ENCODE results near the gene DNAH9. TPM values are rescaled to one million over a fixed set of nuclear protein-coding genes. Genes with fewer than 3 reads are reported as not detected.

The DNAH9 gene
- total and polyA plus RNA-seq, 2 experiments from 2014 or later = 0.24 to 1.8 TPM

DNA sequence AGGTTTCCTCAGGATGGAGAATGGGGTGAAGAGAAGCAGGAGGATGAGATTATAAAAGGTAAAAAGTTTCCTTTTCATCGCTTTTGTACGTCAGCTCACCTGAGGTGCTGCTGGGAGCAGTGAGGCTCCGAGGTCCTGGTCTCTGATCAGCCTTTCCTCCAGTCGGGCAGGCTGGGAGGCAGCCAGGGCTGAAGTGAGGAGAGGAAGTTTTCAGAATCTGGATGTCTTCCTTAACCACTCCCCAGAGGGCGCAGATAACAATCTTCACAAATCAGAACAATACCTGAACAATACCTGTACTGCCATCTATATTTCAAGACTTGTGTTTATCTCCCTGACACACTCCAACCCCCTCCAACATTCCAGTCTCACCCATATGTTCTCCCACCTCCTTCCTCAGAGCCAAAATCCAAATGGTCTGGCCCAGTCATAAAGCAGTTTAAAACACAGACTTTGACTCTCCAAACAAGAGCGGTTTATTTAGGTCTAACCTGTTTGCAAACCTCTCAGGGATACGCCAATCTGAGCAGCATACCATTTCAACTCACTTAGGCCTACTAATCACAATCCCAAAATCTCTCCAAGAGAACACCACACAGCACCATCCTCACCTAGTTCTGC, 392.2 kb downstream of the DNAH9 start:
- no peaks in the 10 kb centered on the region for H3K27me3 ChIP-seq
- TF ChIP-seq, protein P1, sequence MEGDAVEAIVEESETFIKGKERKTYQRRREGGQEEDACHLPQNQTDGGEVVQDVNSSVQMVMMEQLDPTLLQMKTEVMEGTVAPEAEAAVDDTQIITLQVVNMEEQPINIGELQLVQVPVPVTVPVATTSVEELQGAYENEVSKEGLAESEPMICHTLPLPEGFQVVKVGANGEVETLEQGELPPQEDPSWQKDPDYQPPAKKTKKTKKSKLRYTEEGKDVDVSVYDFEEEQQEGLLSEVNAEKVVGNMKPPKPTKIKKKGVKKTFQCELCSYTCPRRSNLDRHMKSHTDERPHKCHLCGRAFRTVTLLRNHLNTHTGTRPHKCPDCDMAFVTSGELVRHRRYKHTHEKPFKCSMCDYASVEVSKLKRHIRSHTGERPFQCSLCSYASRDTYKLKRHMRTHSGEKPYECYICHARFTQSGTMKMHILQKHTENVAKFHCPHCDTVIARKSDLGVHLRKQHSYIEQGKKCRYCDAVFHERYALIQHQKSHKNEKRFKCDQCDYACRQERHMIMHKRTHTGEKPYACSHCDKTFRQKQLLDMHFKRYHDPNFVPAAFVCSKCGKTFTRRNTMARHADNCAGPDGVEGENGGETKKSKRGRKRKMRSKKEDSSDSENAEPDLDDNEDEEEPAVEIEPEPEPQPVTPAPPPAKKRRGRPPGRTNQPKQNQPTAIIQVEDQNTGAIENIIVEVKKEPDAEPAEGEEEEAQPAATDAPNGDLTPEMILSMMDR (IDR thresholded peaks at IDR 0.05; ENCODE audit: low read depth, low read length) = no peak
- DNase-seq (ENCODE audit: low read depth in 1 of 2, low spot score in 1 of 2) = no peak
- no peak overlapping the region for H3K4me3 ChIP-seq
- H3K27ac ChIP-seq = no peak overlapping the region
- H3K4me1 ChIP-seq (ENCODE audit: low read depth) = no peaks in the 10 kb centered on the region
- no peaks in the 10 kb centered on the region for H3K9me3 ChIP-seq (ENCODE audit: low read depth)
- no peaks in the 10 kb centered on the region for H3K36me3 ChIP-seq

DNA sequence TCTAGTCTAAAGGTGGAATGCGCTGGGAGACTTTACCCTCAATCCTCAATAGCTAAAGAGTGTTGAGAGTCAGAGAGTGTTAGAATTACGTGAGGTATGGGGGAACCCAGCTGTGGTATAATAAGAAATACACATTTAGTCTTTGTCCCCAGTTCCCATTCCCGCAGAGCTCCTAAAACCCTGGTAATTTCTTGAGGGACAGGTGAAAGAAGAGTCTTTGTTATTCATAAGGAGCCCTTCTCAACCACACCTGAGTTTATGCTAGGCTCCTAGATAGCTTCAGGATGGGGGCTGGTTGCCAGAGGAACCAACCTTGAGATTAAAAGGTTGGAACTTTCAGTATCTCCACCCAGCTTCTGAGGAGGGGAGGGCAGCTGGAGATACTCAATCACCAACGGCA, 393.2 kb downstream of the DNAH9 start:
- TF ChIP-seq, protein P1 (IDR thresholded peaks at IDR 0.05; ENCODE audit: low read depth, low read length) = no peak
- no peak overlapping the region for H3K27ac ChIP-seq
- DNase-seq (ENCODE audit: low read depth in 1 of 2, low spot score in 1 of 2) = no peak

DNA sequence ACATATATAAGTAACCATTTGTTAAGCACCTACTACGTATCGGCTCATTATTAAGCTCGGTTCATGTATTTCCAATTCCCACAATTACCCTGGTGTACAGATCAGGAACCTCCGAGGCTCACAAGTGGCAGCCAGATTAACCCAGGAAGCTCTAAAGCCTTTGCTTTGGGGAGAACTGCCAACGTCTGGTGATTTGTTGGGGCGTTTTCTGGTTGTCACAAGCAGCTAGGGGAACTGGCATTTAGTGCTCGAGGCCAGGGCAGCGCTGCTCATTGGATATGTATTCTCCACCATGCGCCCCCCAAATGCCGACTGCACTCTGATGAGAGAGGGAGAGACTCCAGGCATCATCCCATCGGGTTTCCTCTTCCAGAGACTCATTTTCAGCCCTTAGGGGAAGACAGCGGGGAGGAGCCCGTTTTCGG, 398.5 kb downstream of the DNAH9 start:
- H3K27ac ChIP-seq = peak overlapping the region; percentile 83

More for the DNA sequence above, 393.2 kb downstream of the DNAH9 start:
- H3K4me1 ChIP-seq (ENCODE audit: low read depth) = peaks cover 4% of the 10 kb centered on the region
- H3K9me3 ChIP-seq (ENCODE audit: low read depth) = no peaks in the 10 kb centered on the region
- H3K4me3 ChIP-seq = no peak overlapping the region
- no peaks in the 10 kb centered on the region for H3K36me3 ChIP-seq
- H3K27me3 ChIP-seq = no peaks in the 10 kb centered on the region

DNA sequence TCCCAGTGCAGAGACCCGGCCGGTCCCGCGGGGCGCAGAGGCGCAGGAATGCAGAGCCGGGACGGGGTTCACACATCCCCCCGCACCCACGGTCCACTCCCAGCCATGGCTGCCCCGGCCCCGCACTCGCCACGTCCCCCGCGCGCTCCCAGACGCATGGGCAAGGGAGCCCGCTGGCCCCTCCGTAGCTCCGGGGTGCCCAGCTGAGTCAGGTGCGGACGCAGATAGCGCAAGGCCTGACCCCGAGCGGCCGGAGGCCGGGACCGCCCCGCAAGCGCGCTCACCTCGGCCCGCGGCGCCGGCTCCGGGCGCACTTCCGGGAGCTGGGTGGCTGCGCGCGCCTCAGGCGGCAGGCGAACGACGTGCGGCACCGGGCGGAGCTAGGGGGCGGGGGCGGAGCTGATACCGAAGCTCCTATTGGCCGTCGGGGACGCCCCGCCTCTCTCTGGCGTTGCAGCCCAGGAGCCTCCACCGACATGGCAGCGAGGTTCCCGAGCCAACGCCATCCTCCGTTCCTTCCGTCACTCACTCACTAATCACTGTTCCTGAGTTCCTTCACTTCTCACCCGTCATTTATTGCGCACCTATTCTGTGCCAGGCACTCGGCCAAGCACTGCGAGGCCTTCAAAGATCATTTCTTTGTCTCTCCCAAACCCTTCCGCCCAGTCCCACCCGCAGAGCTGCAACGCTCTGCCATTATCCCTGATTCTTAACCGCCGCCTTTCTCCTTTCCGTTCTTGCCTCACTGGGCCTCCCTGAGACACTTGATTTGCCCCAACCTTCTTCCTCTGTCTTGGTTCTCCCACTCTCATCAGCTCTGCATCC, 399.1 kb downstream of the DNAH9 start, which contains the start of gene ZNF18:
ZNF18 (minus strand) TSS at position 329 of the 825 bp plus-strand sequence. CDS start 4,646 bp downstream, outside the sequence.
- H3K9me3 ChIP-seq (ENCODE audit: low read depth) = no peaks in the 10 kb centered on the region
- H3K4me1 ChIP-seq (ENCODE audit: low read depth) = peaks cover 5% of the 10 kb centered on the region
- DNase-seq (ENCODE audit: low read depth in 1 of 2, low spot score in 1 of 2) = peak; percentile 96 to 98
- TF ChIP-seq, protein P1 (IDR thresholded peaks at IDR 0.05; ENCODE audit: low read depth, low read length) = no peak
- no peaks in the 10 kb centered on the region for H3K36me3 ChIP-seq
- H3K4me3 ChIP-seq = peak within 1 kb of the TSS; percentile 56
- peak within 1 kb of the TSS; percentile 83 for H3K27ac ChIP-seq
- no peaks in the 10 kb centered on the region for H3K27me3 ChIP-seq

More for the DNA sequence above, 398.5 kb downstream of the DNAH9 start:
- Histone ChIP-seq H3K9me3 (ENCODE audit: low read depth) (no peaks in the 10 kb centered on the region), H3K4me1 (ENCODE audit: low read depth) (peaks cover 5% of the 10 kb centered on the region), H3K36me3 (no peaks in the 10 kb centered on the region), H3K4me3 (peak overlapping the region; percentile 56), H3K27me3 (no peaks in the 10 kb centered on the region)
- DNase-seq (ENCODE audit: low read depth in 1 of 2, low spot score in 1 of 2) = peak; percentile 37 to 53
- TF ChIP-seq, protein P1 (IDR thresholded peaks at IDR 0.05; ENCODE audit: low read depth, low read length) = no peak

DNA sequence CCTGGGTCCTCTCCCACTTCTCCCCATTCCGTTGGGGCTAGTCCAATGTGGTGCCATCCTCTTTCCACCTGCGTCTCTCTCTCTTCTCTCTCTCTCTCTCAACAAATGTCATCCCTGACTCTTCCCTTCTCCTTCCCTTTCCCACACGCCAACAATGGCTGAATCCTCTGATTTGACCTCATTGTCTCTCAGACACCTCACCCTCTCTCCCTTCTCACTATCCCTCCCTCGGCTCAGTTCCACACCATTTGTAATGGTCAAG, 399.6 kb downstream of the DNAH9 start:
- peaks cover 5% of the 10 kb centered on the region for H3K4me1 ChIP-seq (ENCODE audit: low read depth)
- no peaks in the 10 kb centered on the region for H3K9me3 ChIP-seq (ENCODE audit: low read depth)
- H3K27me3 ChIP-seq = no peaks in the 10 kb centered on the region
- H3K27ac ChIP-seq = peak overlapping the region; percentile 73
- TF ChIP-seq, protein P1 (IDR thresholded peaks at IDR 0.05; ENCODE audit: low read depth, low read length) = no peak
- no peak for DNase-seq (ENCODE audit: low read depth in 1 of 2, low spot score in 1 of 2)
- H3K36me3 ChIP-seq = no peaks in the 10 kb centered on the region
- H3K4me3 ChIP-seq = peak overlapping the region; percentile 56

Measured in cardiac muscle cell (in vitro differentiated cells and primary cell).